Osteoblast (primary cell): ENCODE results near the gene LTB4R. TPM values are rescaled to one million over a fixed set of nuclear protein-coding genes. Genes with fewer than 3 reads are reported as not detected.

Experiments
- DNase-seq: peaks from one replicate; pipeline ENCODE4 v3.0.0; 2011; ENCODE audit warnings: low spot score, mixed read lengths; ENCODE audit not compliant: insufficient read length; ENCODE audit errors: missing footprints
- H2AFZ ChIP-seq: 2 replicates; pipeline ENCODE4 v1.6.0; 2011; ENCODE audit warnings: mild to moderate bottlenecking, low read length
- H3K27ac ChIP-seq: 2 replicates; pipeline ENCODE4 v1.5.1; 2011; ENCODE audit warnings: mild to moderate bottlenecking, low read depth, low read length, moderate library complexity
- H3K27me3 ChIP-seq: 2 replicates; pipeline ENCODE4 v1.6.0; 2012; ENCODE audit warnings: mild to moderate bottlenecking, control low read depth, inconsistent platforms, low read length, moderate library complexity; ENCODE audit not compliant: insufficient read depth
- H3K36me3 ChIP-seq: 2 replicates; pipeline ENCODE4 v1.5.1; 2011; ENCODE audit warnings: mild to moderate bottlenecking, low read length, control low read depth, moderate library complexity; ENCODE audit not compliant: insufficient read depth
- H3K4me1 ChIP-seq: 2 replicates; pipeline ENCODE4 v1.5.1; 2011; ENCODE audit warnings: mild to moderate bottlenecking, low read length, control low read depth, moderate library complexity; ENCODE audit not compliant: insufficient read depth
- H3K4me2 ChIP-seq: 2 replicates; pipeline ENCODE4 v1.6.0; 2011; ENCODE audit warnings: mild to moderate bottlenecking, low read length; ENCODE audit not compliant: insufficient read depth
- H3K4me3 ChIP-seq: fragments of 200-600 bp; sonication (generic); 3 replicates; pipeline ENCODE4 v1.5.1; 2012; ENCODE audit warnings: mild to moderate bottlenecking, low read length, inconsistent platforms; ENCODE audit not compliant: insufficient read depth
- H3K79me2 ChIP-seq: 2 replicates; pipeline ENCODE4 v1.6.0; 2012; ENCODE audit warnings: mild to moderate bottlenecking, low read length, control low read depth, inconsistent platforms; ENCODE audit not compliant: insufficient read depth
- H3K9me3 ChIP-seq: 2 replicates; pipeline ENCODE4 v1.5.1; 2011; ENCODE audit warnings: low read depth, low read length, control low read depth
- H4K20me1 ChIP-seq: 2 replicates; pipeline ENCODE4 v1.6.0; 2012; ENCODE audit warnings: mild to moderate bottlenecking, low read length, control low read depth; ENCODE audit not compliant: insufficient read depth
- CTCF ChIP-seq: IDR thresholded peaks from 2 replicates; pipeline ENCODE4 v1.5.1; 2011; ENCODE audit warnings: mild to moderate bottlenecking, low read depth, low read length, moderate library complexity; ENCODE audit errors: extremely low read depth
- total RNA-seq: library from RNA; depleted of rRNA; stranded (reverse); fragments of >200 nt; gene quantifications from 2 replicates; pipeline ENCODE4 v1.2.3, GENCODE V29; 2012

LTB4R gene
- total RNA-seq, 1 donor: 1.8 TPM

- Histone ChIP-seq H3K27me3 (peaks cover 4% of the 10 kb centered on the region), H4K20me1 (no peaks in the 10 kb centered on the region), H3K4me3 (no peak overlapping the region), H3K27ac (no peak overlapping the region), H3K79me2 (peaks cover 4% of the 10 kb centered on the region), H3K4me2 (no peak overlapping the region), H3K9me3 (no peaks in the 10 kb centered on the region), H3K4me1 (peaks cover 26% of the 10 kb centered on the region), H2AFZ (no peak overlapping the region), H3K36me3 (no peaks in the 10 kb centered on the region)
- no peak for TF ChIP-seq CTCF
- DNase-seq: peak; percentile 60
Measured at GRCh38 chr14:24337824-24338175, 26.5 kb downstream of the LTB4R start.

GRCh38 chr14:24338843-24339242, 27.5 kb downstream of the LTB4R start:
- DNase-seq: no peak
- no peak overlapping the region for H3K27ac ChIP-seq
- TF ChIP-seq CTCF: no peak
- peaks cover 4% of the 10 kb centered on the region for H3K79me2 ChIP-seq
- peaks cover 4% of the 10 kb centered on the region for H3K27me3 ChIP-seq
- H3K36me3 ChIP-seq: no peaks in the 10 kb centered on the region
- H3K9me3 ChIP-seq: no peaks in the 10 kb centered on the region
- peaks cover 25% of the 10 kb centered on the region for H3K4me1 ChIP-seq
- H4K20me1 ChIP-seq: no peaks in the 10 kb centered on the region
- peak overlapping the region; percentile 69 for H3K4me2 ChIP-seq
- peak overlapping the region; percentile 86 for H2AFZ ChIP-seq
- peak overlapping the region; percentile 72 for H3K4me3 ChIP-seq

GRCh38 chr14:24339284-24340151, 28.2 kb downstream of the LTB4R start, which contains the start of gene RIPK3:
Gene RIPK3, minus strand, starts transcription at chr14:24339991. Its CDS starts 165 bp downstream, at chr14:24339826.
- peaks cover 26% of the 10 kb centered on the region for H3K4me1 ChIP-seq
- H3K36me3 ChIP-seq: no peaks in the 10 kb centered on the region
- peak within 1 kb of the TSS; percentile 72 for H3K4me3 ChIP-seq
- peak within 1 kb of the TSS; percentile 69 for H3K4me2 ChIP-seq
- no peak for TF ChIP-seq CTCF
- peak; percentile 85 for DNase-seq
- H4K20me1 ChIP-seq: no peaks in the 10 kb centered on the region
- no peak within 1 kb of the TSS for H3K27ac ChIP-seq
- peaks cover 4% of the 10 kb centered on the region for H3K27me3 ChIP-seq
- no peaks in the 10 kb centered on the region for H3K9me3 ChIP-seq
- H2AFZ ChIP-seq: peak within 1 kb of the TSS; percentile 86
- peaks cover 4% of the 10 kb centered on the region for H3K79me2 ChIP-seq

- Histone ChIP-seq H4K20me1 (no peaks in the 10 kb centered on the region), H3K79me2 (no peaks in the 10 kb centered on the region), H3K9me3 (no peaks in the 10 kb centered on the region), H3K4me1 (peaks cover 19% of the 10 kb centered on the region), H2AFZ (no peak overlapping the region), H3K4me3 (no peak overlapping the region), H3K27me3 (peaks cover 4% of the 10 kb centered on the region), H3K4me2 (no peak overlapping the region), H3K36me3 (no peaks in the 10 kb centered on the region), H3K27ac (no peak overlapping the region)
- peak; percentile 71 for DNase-seq
- no peak for TF ChIP-seq CTCF
Measured at GRCh38 chr14:24340606-24341005, 29.3 kb downstream of the LTB4R start.
